ENCODE results near the gene GDPD5. TPM values are rescaled to one million over a fixed set of nuclear protein-coding genes. Genes with fewer than 3 reads are reported as not detected.

GDPD5 gene
- total and polyA plus RNA-seq, 9 of the 15 experiments (the other 6 are each of a cell fraction or from before 2014, with no cell fraction given), result 0.32 to 27.3 (median 8.0) TPM

DNA sequence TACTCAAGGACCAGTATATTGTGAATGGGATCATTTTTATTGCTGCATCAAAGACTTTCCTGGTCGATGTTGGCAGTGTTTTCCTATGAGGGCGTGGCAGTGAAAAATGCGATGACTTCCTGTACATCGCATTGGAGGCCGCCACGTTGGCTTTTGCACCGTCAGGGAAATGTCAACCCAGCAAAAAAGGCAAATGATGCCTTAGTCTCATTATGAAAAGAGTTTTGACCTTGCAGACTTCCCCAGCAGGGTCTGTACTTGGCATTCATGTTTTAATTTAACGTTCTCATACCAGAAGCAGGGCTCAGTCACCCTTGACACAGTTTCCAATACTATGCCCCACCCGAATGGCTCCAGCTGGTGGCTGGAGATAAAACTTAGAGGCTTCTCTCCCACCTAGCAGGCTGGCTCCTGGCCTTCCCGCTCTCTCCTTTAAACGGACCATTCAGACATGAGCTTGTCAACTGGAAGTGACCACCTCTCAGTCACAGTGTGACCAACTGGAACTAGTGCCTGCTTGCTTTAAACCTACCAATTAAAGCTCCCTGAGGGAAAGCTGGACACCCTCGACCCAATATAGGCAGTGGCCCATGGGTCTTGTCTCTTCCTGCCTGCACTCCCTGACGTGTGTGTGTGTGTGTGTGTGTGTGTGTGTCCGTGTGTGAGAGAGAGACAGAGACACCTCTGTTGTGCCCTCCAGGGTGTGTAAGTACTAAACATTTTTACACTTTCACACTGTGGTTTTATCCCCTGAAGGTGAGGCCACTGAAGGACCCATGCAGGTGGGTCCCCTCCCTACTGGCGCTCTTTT, 8.7 kb upstream of the GDPD5 start:
- Histone ChIP-seq H3K9me3 (replicated peaks; ENCODE audit: control insufficient read depth, insufficient read depth, low read depth, low read length) (0 out of 2 replicates have a peak, but pooled peaks cover 3% of the 10 kb centered on the region), H3K9me1 (ENCODE audit: control insufficient read depth, insufficient read depth, low read length) (no peaks in the 10 kb centered on the region), H3K4me2 (ENCODE audit: insufficient read depth, low read length) (peak overlapping the region; percentile 82), H3K79me2 (ENCODE audit: control insufficient read depth, insufficient read depth, low read length) (no peaks in the 10 kb centered on the region), H3K36me3 (ENCODE audit: control insufficient read depth, insufficient read depth, low read length) (no peaks in the 10 kb centered on the region), H3K4me3 (no peak overlapping the region), H3K4me1 (replicated peaks in 1 of 2; ENCODE audit: control insufficient read depth in 2 of 2, insufficient read depth in 2 of 2, low read length in 2 of 2) (peaks cover 61 to 66% of the 10 kb centered on the region in 2 experiments), H3K27me3 (ENCODE audit: control insufficient read depth in 2 of 2, insufficient read depth in 2 of 2, low read length in 2 of 2) (no peaks in the 10 kb centered on the region), H4K20me1 (replicated peaks; ENCODE audit: control insufficient read depth, insufficient read depth, low read length) (no peaks in the 10 kb centered on the region), H3K27ac (ENCODE audit: extremely low read depth, low read depth, low read length) (peak overlapping the region; percentile 96), H3K9ac (ENCODE audit: insufficient read depth in 1 of 2, low read depth in 2 of 2, low read length in 2 of 2) (peak overlapping the region; percentile 21 to 81; a peak in 3 of 4 replicates), H2AFZ (ENCODE audit: low read depth, low read length) (peak overlapping the region; percentile 89)
- WGBS (ENCODE audit: insufficient coverage, low coverage, missing lambda C conversion rate), result under 1% methylated on average over 15 of the region's 15 CpGs
- in situ Hi-C loops (cut with MboI) (loop anchor here (5.0 kb wide), 1 partner anchor 87 kb away; no protein-coding TSS in a partner anchor), intact Hi-C loops (cut with micrococcal nuclease) (no loop called here)
- peak; percentile 99 for FAIRE-seq
- BruUV-seq (replicated peaks), result TSS peak; percentile 88
- peak; percentile 64 to 97 (median 78) for DNase-seq (ENCODE audit: extremely low read depth in 1 of 4, low spot score in 3 of 4)
- CTCF ChIA-PET (ENCODE audit: low intra/inter-chr PET ratio), result interaction anchor here (0.9 to 4.0 kb wide), 2 partner anchors 89 to 93 kb away, joined by 3 to 58 read pairs; no protein-coding TSS in a partner anchor
- POLR2A ChIA-PET, result interaction anchor here (0.6 to 1.8 kb wide), 26 partner anchors 8 to 277 kb away, joined by 3 to 14 read pairs (median 4); partner anchors contain the start of genes GDPD5, RPS3 and SERPINH1
- ATAC-seq, result peak; percentile 89
- TF ChIP-seq ZNF41 (CRISPR knock-in tag; conservative IDR thresholded peaks at IDR 0.05) (no peak), TEAD1 (CRISPR knock-in tag; IDR thresholded peaks at IDR 0.05) (no peak), RFX5 (IDR thresholded peaks at IDR 0.05; ENCODE audit: low read depth, low read length) (0 out of 2 replicates have a peak, but pooled peaks have one; percentile 50), HEY1 (CRISPR knock-in tag; IDR thresholded peaks at IDR 0.05; ENCODE audit: borderline replicate concordance) (no peak), FOXK2 (conservative IDR thresholded peaks at IDR 0.05 in 1 of 2, IDR thresholded peaks at IDR 0.05 in 1 of 2; ENCODE audit: low read depth in 2 of 2) (peak in 1 of 2 experiments; percentile 35; a peak in 2 of 4 replicates), FIP1L1 (IDR thresholded peaks at IDR 0.05; ENCODE audit: low read depth, low read length, poor library complexity, severe bottlenecking) (no peak), ZNF699 (CRISPR knock-in tag; IDR thresholded peaks at IDR 0.05; ENCODE audit: insufficient replicate concordance) (no peak)
- TF ChIP-seq, protein P1, sequence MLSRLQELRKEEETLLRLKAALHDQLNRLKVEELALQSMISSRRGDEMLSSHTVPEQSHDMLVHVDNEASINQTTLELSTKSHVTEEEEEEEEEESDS (CRISPR knock-in tag; IDR thresholded peaks at IDR 0.05), result no peak
- TF ChIP-seq, protein P2, sequence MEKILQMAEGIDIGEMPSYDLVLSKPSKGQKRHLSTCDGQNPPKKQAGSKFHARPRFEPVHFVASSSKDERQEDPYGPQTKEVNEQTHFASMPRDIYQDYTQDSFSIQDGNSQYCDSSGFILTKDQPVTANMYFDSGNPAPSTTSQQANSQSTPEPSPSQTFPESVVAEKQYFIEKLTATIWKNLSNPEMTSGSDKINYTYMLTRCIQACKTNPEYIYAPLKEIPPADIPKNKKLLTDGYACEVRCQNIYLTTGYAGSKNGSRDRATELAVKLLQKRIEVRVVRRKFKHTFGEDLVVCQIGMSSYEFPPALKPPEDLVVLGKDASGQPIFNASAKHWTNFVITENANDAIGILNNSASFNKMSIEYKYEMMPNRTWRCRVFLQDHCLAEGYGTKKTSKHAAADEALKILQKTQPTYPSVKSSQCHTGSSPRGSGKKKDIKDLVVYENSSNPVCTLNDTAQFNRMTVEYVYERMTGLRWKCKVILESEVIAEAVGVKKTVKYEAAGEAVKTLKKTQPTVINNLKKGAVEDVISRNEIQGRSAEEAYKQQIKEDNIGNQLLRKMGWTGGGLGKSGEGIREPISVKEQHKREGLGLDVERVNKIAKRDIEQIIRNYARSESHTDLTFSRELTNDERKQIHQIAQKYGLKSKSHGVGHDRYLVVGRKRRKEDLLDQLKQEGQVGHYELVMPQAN (IDR thresholded peaks at IDR 0.05; ENCODE audit: borderline replicate concordance), result peak; percentile 16; the same call in 1 of the 2 replicates
- TF ChIP-seq, protein P3, sequence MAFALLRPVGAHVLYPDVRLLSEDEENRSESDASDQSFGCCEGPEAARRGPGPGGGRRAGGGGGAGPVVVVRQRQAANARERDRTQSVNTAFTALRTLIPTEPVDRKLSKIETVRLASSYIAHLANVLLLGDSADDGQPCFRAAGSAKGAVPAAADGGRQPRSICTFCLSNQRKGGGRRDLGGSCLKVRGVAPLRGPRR (CRISPR knock-in tag; IDR thresholded peaks at IDR 0.05), result no peak
- TF ChIP-seq, protein P4, sequence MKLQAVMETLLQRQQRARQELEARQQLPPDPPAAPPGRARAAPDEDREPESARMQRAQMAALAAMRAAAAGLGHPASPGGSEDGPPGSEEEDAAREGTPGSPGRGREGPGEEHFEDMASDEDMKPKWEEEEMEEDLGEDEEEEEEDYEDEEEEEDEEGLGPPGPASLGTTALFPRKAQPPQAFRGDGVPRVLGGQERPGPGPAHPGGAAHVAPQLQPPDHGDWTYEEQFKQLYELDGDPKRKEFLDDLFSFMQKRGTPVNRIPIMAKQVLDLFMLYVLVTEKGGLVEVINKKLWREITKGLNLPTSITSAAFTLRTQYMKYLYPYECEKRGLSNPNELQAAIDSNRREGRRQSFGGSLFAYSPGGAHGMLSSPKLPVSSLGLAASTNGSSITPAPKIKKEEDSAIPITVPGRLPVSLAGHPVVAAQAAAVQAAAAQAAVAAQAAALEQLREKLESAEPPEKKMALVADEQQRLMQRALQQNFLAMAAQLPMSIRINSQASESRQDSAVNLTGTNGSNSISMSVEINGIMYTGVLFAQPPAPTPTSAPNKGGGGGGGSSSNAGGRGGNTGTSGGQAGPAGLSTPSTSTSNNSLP (IDR thresholded peaks at IDR 0.05; ENCODE audit: borderline replicate concordance, low read depth, low read length), result 0 out of 2 replicates have a peak, but pooled peaks have one; percentile 50
- TF ChIP-seq, protein P5, sequence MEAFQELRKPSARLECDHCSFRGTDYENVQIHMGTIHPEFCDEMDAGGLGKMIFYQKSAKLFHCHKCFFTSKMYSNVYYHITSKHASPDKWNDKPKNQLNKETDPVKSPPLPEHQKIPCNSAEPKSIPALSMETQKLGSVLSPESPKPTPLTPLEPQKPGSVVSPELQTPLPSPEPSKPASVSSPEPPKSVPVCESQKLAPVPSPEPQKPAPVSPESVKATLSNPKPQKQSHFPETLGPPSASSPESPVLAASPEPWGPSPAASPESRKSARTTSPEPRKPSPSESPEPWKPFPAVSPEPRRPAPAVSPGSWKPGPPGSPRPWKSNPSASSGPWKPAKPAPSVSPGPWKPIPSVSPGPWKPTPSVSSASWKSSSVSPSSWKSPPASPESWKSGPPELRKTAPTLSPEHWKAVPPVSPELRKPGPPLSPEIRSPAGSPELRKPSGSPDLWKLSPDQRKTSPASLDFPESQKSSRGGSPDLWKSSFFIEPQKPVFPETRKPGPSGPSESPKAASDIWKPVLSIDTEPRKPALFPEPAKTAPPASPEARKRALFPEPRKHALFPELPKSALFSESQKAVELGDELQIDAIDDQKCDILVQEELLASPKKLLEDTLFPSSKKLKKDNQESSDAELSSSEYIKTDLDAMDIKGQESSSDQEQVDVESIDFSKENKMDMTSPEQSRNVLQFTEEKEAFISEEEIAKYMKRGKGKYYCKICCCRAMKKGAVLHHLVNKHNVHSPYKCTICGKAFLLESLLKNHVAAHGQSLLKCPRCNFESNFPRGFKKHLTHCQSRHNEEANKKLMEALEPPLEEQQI (IDR thresholded peaks at IDR 0.05), result peak; percentile 72; the same call in 1 of the 2 replicates
